WTC11 (cell line): Measurements from ENCODE around the gene PDGFRA. TPM values are rescaled to one million over a fixed set of nuclear protein-coding genes. Genes with fewer than 3 reads are reported as not detected.

Source experiments
- ATAC-seq: fragments of 200-7000 bp; cut with Tn5 transposase; 2 replicates; pipeline ENCODE4 v1.10.0; 2021; ENCODE audit warnings: mild to moderate bottlenecking, moderate library complexity
- CTCF ChIA-PET: fragments of 300-600 bp; sonication (Branson Sonifier 250); formaldehyde crosslinking; loops from one replicate; lab custom pipeline; 2021; ENCODE audit warnings: antibody characterized with exemption; lab: Charles Lee
- POLR2A ChIA-PET: fragments of 350-600 bp; sonication (Branson Sonifier 250); formaldehyde crosslinking; loops from one replicate; lab custom pipeline; 2021; ENCODE audit warnings: antibody characterized with exemption; lab: Charles Lee
- DNase-seq: peaks from one replicate; pipeline ENCODE4 v3.0.0; 2021; ENCODE audit warnings: low spot score
- H3K27ac Mint-ChIP-seq: 2 replicates; pipeline ENCODE4 v1.8.0; 2021; ENCODE audit warnings: mixed read lengths
- H3K27me3 Mint-ChIP-seq: 2 replicates; pipeline ENCODE4 v1.8.0; 2021; ENCODE audit warnings: low read depth, mild to moderate bottlenecking, moderate library complexity, mixed read lengths
- H3K36me3 Mint-ChIP-seq: 2 replicates; pipeline ENCODE4 v1.8.0; 2021; ENCODE audit warnings: mixed read lengths
- H3K4me1 Mint-ChIP-seq: 2 replicates; pipeline ENCODE4 v1.8.0; 2022; ENCODE audit warnings: mixed read lengths
- H3K4me3 Mint-ChIP-seq: 2 replicates; pipeline ENCODE4 v1.8.0; 2021; ENCODE audit warnings: mild to moderate bottlenecking, moderate library complexity, mixed read lengths
- H3K9me3 Mint-ChIP-seq: 2 replicates; pipeline ENCODE4 v1.8.0; 2021; ENCODE audit warnings: mixed read lengths
- CBFB ChIP-seq: sonication (generic); formaldehyde crosslinking; IDR thresholded peaks from 2 replicates; pipeline ENCODE4 v1.8.1; 2022; ENCODE audit warnings: mild to moderate bottlenecking, low read depth, missing genetic modification reagents
- ESRRA ChIP-seq: sonication (generic); formaldehyde crosslinking; IDR thresholded peaks from 2 replicates; pipeline ENCODE4 v1.8.1; 2022; ENCODE audit warnings: mild to moderate bottlenecking, missing genetic modification reagents, borderline replicate concordance
- ETV6 ChIP-seq: sonication (generic); formaldehyde crosslinking; IDR thresholded peaks from 2 replicates; pipeline ENCODE4 v1.8.1; 2022; ENCODE audit warnings: mild to moderate bottlenecking, missing genetic modification reagents
- KAT7 ChIP-seq: sonication (generic); formaldehyde crosslinking; IDR thresholded peaks from 2 replicates; pipeline ENCODE4 v1.8.1; 2023; ENCODE audit warnings: missing genetic modification reagents, mild to moderate bottlenecking, borderline replicate concordance
- NFE2L1 ChIP-seq: sonication (generic); formaldehyde crosslinking; IDR thresholded peaks from 2 replicates; pipeline ENCODE4 v1.8.1; 2023; ENCODE audit warnings: missing genetic modification reagents
- NR2C2 ChIP-seq: sonication (generic); formaldehyde crosslinking; IDR thresholded peaks from 2 replicates; pipeline ENCODE4 v1.8.0; 2022; ENCODE audit warnings: mild to moderate bottlenecking, missing genetic modification reagents
- SMAD3 ChIP-seq: sonication (generic); formaldehyde crosslinking; IDR thresholded peaks from 2 replicates; pipeline ENCODE4 v1.8.0; 2022; ENCODE audit warnings: missing genetic modification reagents, mild to moderate bottlenecking, borderline replicate concordance
- SMAD4 ChIP-seq: sonication (generic); formaldehyde crosslinking; IDR thresholded peaks from 2 replicates; pipeline ENCODE4 v1.8.0; 2022; ENCODE audit warnings: mild to moderate bottlenecking, missing genetic modification reagents
- TCF7 ChIP-seq: sonication (generic); formaldehyde crosslinking; IDR thresholded peaks from 2 replicates; pipeline ENCODE4 v1.8.0; 2022; ENCODE audit warnings: mild to moderate bottlenecking, low read depth, missing genetic modification reagents, moderate library complexity
- TEAD1 ChIP-seq: sonication (generic); formaldehyde crosslinking; IDR thresholded peaks from 2 replicates; pipeline ENCODE4 v1.8.0; 2022; ENCODE audit warnings: mild to moderate bottlenecking, missing genetic modification reagents
- ZBTB21 ChIP-seq: sonication (generic); formaldehyde crosslinking; IDR thresholded peaks from 2 replicates; pipeline ENCODE4 v1.8.1; 2023; ENCODE audit warnings: mild to moderate bottlenecking, missing genetic modification reagents, borderline replicate concordance
- ZNF138 ChIP-seq: sonication (generic); formaldehyde crosslinking; conservative IDR thresholded peaks from 2 replicates; pipeline ENCODE4 v1.8.1; 2022; ENCODE audit warnings: mild to moderate bottlenecking, moderate library complexity, missing genetic modification reagents
- ZNF317 ChIP-seq: sonication (generic); formaldehyde crosslinking; IDR thresholded peaks from 2 replicates; pipeline ENCODE4 v1.8.1; 2023; ENCODE audit warnings: low read depth, mild to moderate bottlenecking, moderate library complexity, missing genetic modification reagents, borderline replicate concordance
- ZNF396 ChIP-seq: fragments of 250-450 bp; sonication (Bioruptor Pico); IDR thresholded peaks from 2 replicates; pipeline ENCODE4 v1.8.0; 2021; ENCODE audit warnings: mild to moderate bottlenecking, moderate library complexity, borderline replicate concordance
- total RNA-seq: library from RNA; stranded (reverse); gene quantifications from 3 replicates; pipeline ENCODE4 v1.2.3, GENCODE V29; 2021
- TF ChIP-seq, protein P1 (sequence below): sonication (generic); formaldehyde crosslinking; IDR thresholded peaks from 2 replicates; pipeline ENCODE4 v1.8.0; 2023; ENCODE audit warnings: mild to moderate bottlenecking, missing genetic modification reagents
- TF ChIP-seq, protein P2 (sequence below): sonication (generic); formaldehyde crosslinking; conservative IDR thresholded peaks from 2 replicates; pipeline ENCODE4 v1.8.1; 2022; ENCODE audit warnings: mild to moderate bottlenecking, missing genetic modification reagents
- TF ChIP-seq, protein P3 (sequence below): sonication (generic); formaldehyde crosslinking; IDR thresholded peaks from 2 replicates; pipeline ENCODE4 v1.8.1; 2023; ENCODE audit warnings: mild to moderate bottlenecking, moderate library complexity, missing genetic modification reagents
- TF ChIP-seq, protein P4 (sequence below): fragments of 250-450 bp; sonication (Bioruptor Pico); IDR thresholded peaks from 2 replicates; pipeline ENCODE4 v2.1.2; 2022; ENCODE audit warnings: mild to moderate bottlenecking, moderate library complexity
- TF ChIP-seq, protein P5 (sequence below): sonication (generic); formaldehyde crosslinking; IDR thresholded peaks from 2 replicates; pipeline ENCODE4 v1.8.0; 2022; ENCODE audit warnings: mild to moderate bottlenecking, missing genetic modification reagents
- TF ChIP-seq, protein P6 (sequence below): sonication (generic); formaldehyde crosslinking; IDR thresholded peaks from 2 replicates; pipeline ENCODE4 v1.8.0; 2022; ENCODE audit warnings: mild to moderate bottlenecking, missing genetic modification reagents

Gene PDGFRA
- total RNA-seq, 1 experiment from 2014 or later, result 3.3 TPM

DNA sequence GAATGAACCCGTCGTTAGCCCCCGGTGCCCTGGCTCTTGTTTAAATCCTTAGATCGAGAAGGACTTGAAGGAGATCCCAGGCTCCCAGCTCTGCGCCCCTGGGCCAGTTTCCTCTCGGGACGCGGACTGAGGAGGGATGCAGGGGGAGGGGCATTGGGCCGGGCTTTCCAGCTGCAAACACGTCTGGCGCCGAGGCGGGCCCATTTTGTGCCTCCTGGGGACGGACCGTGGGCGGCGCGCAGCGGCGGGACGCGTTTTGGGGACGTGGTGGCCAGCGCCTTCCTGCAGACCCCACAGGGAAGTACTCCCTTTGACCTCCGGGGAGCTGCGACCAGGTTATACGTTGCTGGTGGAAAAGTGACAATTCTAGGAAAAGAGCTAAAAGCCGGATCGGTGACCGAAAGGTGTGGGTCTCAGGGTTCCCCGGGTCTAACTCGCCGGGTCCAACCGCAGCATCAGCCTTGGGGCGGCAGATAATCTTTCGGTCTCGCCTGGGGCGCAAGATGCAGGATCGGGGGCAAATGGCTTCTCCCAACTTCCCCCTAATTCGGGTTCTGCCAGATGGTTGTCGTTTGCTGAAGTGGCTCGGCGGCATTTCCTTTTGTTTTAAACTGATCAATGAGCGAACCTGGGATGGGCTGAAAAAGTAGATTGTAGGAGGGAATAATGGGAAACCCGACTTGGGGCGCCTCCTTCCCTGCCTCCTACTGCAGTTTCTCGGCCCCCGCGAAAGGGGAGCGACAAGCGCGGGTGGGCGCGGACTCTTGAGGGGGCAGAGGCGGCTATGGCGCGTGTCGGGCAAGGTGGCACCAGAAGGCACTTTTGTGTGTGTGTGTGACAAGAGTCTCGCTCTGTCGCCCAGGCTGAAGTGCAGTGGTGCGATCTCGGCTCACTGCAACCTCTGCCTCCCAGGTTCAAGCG lies 2.9 kb downstream of the PDGFRA start:
- DNase-seq, result peak; percentile 56
- Mint-ChIP-seq H3K27me3 (peaks cover 89% of the 10 kb centered on the region), H3K4me3 (peak overlapping the region; percentile 82), H3K4me1 (peaks cover 37% of the 10 kb centered on the region), H3K9me3 (no peaks in the 10 kb centered on the region), H3K36me3 (no peaks in the 10 kb centered on the region; the same call in 1 of the 2 replicates), H3K27ac (no peak overlapping the region)
- ChIA-PET POLR2A (interaction anchor here (0.5 to 0.6 kb wide), 3 partner anchors 136 to 1021 kb away, joined by 3 to 6 read pairs (median 4); no protein-coding TSS in a partner anchor), CTCF (interaction anchor here (0.6 to 4.2 kb wide), 93 partner anchors 7 to 1519 kb away, joined by 3 to 111 read pairs (median 4); partner anchors contain the start of genes GSX2 and LNX1)
- no peak for ATAC-seq
- TF ChIP-seq ZNF317 (CRISPR knock-in tag), result no peak
- no peak for TF ChIP-seq ZBTB21 (CRISPR knock-in tag)
- TF ChIP-seq, protein P1, sequence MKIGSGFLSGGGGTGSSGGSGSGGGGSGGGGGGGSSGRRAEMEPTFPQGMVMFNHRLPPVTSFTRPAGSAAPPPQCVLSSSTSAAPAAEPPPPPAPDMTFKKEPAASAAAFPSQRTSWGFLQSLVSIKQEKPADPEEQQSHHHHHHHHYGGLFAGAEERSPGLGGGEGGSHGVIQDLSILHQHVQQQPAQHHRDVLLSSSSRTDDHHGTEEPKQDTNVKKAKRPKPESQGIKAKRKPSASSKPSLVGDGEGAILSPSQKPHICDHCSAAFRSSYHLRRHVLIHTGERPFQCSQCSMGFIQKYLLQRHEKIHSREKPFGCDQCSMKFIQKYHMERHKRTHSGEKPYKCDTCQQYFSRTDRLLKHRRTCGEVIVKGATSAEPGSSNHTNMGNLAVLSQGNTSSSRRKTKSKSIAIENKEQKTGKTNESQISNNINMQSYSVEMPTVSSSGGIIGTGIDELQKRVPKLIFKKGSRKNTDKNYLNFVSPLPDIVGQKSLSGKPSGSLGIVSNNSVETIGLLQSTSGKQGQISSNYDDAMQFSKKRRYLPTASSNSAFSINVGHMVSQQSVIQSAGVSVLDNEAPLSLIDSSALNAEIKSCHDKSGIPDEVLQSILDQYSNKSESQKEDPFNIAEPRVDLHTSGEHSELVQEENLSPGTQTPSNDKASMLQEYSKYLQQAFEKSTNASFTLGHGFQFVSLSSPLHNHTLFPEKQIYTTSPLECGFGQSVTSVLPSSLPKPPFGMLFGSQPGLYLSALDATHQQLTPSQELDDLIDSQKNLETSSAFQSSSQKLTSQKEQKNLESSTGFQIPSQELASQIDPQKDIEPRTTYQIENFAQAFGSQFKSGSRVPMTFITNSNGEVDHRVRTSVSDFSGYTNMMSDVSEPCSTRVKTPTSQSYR, result no peak
- no peak for TF ChIP-seq KAT7 (CRISPR knock-in tag)
- no peak for TF ChIP-seq ESRRA (CRISPR knock-in tag)
- no peak for TF ChIP-seq TCF7 (CRISPR knock-in tag)
- no peak for TF ChIP-seq CBFB (CRISPR knock-in tag)
- no peak for TF ChIP-seq ZNF396
- TF ChIP-seq NFE2L1 (CRISPR knock-in tag), result no peak
- no peak for TF ChIP-seq TEAD1 (CRISPR knock-in tag)
- no peak for TF ChIP-seq NR2C2 (CRISPR knock-in tag)
- TF ChIP-seq, protein P2, sequence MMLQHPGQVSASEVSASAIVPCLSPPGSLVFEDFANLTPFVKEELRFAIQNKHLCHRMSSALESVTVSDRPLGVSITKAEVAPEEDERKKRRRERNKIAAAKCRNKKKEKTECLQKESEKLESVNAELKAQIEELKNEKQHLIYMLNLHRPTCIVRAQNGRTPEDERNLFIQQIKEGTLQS (CRISPR knock-in tag), result no peak
- no peak for TF ChIP-seq ETV6 (CRISPR knock-in tag)
- TF ChIP-seq, protein P3, sequence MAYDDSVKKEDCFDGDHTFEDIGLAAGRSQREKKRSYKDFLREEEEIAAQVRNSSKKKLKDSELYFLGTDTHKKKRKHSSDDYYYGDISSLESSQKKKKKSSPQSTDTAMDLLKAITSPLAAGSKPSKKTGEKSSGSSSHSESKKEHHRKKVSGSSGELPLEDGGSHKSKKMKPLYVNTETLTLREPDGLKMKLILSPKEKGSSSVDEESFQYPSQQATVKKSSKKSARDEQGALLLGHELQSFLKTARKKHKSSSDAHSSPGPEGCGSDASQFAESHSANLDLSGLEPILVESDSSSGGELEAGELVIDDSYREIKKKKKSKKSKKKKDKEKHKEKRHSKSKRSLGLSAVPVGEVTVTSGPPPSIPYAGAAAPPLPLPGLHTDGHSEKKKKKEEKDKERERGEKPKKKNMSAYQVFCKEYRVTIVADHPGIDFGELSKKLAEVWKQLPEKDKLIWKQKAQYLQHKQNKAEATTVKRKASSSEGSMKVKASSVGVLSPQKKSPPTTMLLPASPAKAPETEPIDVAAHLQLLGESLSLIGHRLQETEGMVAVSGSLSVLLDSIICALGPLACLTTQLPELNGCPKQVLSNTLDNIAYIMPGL (CRISPR knock-in tag), result no peak
- TF ChIP-seq, protein P4, sequence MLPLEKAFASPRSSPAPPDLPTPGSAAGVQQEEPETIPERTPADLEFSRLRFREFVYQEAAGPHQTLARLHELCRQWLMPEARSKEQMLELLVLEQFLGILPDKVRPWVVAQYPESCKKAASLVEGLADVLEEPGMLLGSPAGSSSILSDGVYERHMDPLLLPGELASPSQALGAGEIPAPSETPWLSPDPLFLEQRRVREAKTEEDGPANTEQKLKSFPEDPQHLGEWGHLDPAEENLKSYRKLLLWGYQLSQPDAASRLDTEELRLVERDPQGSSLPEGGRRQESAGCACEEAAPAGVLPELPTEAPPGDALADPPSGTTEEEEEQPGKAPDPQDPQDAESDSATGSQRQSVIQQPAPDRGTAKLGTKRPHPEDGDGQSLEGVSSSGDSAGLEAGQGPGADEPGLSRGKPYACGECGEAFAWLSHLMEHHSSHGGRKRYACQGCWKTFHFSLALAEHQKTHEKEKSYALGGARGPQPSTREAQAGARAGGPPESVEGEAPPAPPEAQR (CRISPR knock-in tag), result no peak

DNA sequence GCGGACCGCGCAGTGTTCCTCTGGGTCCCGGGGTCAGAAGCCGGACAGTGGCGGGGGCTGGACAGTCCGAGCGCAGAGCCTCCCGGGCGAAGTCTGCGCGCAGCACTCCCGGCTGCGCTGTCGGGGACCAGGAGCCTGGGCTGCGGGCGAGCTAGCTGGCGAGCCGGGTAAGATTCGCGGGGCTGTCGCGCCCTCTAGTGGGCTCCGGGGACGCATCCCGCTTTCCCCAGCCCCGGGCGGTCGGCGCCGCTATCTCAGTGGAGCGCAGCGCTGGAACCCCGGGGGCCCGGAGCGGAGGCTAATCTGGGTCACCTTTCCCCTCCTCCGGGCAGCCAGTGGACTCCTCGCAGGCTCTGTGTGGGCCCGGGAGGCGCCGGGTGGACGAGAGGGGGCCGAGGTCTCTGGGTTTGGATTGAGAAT lies 4.2 kb downstream of the PDGFRA start:
- ATAC-seq (peak; percentile 57), DNase-seq (peak; percentile 84)
- Mint-ChIP-seq H3K27ac (no peak overlapping the region), H3K9me3 (peaks cover 5% of the 10 kb centered on the region), H3K27me3 (peaks cover 76% of the 10 kb centered on the region), H3K4me3 (peak overlapping the region; percentile 82), H3K36me3 (peaks cover 2% of the 10 kb centered on the region), H3K4me1 (peaks cover 32% of the 10 kb centered on the region)
- POLR2A ChIA-PET, result no interaction called here
- CTCF ChIA-PET, result interaction anchor here (0.8 to 4.2 kb wide), 119 partner anchors 8 to 1999 kb away, joined by 3 to 111 read pairs (median 4); partner anchors contain the start of gene GSX2
- TF ChIP-seq, protein P5, sequence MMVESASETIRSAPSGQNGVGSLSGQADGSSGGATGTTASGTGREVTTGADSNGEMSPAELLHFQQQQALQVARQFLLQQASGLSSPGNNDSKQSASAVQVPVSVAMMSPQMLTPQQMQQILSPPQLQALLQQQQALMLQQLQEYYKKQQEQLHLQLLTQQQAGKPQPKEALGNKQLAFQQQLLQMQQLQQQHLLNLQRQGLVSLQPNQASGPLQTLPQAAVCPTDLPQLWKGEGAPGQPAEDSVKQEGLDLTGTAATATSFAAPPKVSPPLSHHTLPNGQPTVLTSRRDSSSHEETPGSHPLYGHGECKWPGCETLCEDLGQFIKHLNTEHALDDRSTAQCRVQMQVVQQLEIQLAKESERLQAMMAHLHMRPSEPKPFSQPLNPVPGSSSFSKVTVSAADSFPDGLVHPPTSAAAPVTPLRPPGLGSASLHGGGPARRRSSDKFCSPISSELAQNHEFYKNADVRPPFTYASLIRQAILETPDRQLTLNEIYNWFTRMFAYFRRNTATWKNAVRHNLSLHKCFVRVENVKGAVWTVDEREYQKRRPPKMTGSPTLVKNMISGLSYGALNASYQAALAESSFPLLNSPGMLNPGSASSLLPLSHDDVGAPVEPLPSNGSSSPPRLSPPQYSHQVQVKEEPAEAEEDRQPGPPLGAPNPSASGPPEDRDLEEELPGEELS (CRISPR knock-in tag), result 0 out of 2 replicates have a peak, but pooled peaks have one; percentile 21
- no peak for TF ChIP-seq SMAD4 (CRISPR knock-in tag)
- TF ChIP-seq ETV6 (CRISPR knock-in tag), result no peak
- TF ChIP-seq, protein P1, result no peak
- TF ChIP-seq ZNF138, result no peak
- no peak for TF ChIP-seq SMAD3 (CRISPR knock-in tag)
- peak; percentile 70; the same call in 1 of the 2 replicates for TF ChIP-seq KAT7 (CRISPR knock-in tag)
- TF ChIP-seq, protein P6, sequence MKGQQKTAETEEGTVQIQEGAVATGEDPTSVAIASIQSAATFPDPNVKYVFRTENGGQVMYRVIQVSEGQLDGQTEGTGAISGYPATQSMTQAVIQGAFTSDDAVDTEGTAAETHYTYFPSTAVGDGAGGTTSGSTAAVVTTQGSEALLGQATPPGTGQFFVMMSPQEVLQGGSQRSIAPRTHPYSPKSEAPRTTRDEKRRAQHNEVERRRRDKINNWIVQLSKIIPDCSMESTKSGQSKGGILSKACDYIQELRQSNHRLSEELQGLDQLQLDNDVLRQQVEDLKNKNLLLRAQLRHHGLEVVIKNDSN, result no peak
